Gastrocnemius medialis (tissue), 4 donors: ENCODE results near the gene YBEY.

Experiments
- POLR2A ChIP-seq, 2 donors: fragments of 450-650 bp; IDR thresholded peaks; one replicate each; pipeline ENCODE4 v1.6.1; 2017; ENCODE audit warnings: antibody characterized with exemption in 2 of 2, mild to moderate bottlenecking in 2 of 2, moderate library complexity in 2 of 2
- TF ChIP-seq, protein P1 (sequence below), 5 experiments: fragments of 450-650 bp in 3 of 5; fragments of 200-600 bp in 2 of 5; sonication (generic) in 2 of 5; IDR thresholded peaks in 4 of 5; conservative IDR thresholded peaks in 1 of 5; 1 replicate in 4 of 5; 2 replicates in 1 of 5; pipeline ENCODE4 v1.5.1; 2016 to 2019; ENCODE audit warnings: antibody characterized with exemption in 5 of 5, mild to moderate bottlenecking in 3 of 5, moderate library complexity in 3 of 5

DNA sequence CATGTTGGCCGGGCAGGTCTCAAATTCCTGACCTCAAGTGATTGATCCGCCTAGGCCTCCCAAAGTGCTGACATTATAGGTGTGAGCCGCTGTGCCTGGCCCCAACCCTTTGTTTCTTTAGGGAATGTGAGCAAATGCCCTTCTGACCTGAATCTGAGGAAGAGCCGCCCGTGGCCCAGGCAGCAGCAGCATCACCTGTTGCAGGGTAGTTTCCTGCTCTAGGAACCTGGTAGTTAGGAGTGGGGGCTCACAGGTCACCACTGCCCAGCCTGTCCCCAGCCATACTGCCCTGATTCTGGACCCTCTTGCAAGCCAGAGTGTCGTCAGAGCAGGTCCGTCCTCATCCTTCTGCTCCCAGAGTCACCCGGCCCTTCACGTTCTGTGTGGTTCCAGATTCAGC is 13.0 kb downstream of the YBEY start:
- TF ChIP-seq, protein P1, sequence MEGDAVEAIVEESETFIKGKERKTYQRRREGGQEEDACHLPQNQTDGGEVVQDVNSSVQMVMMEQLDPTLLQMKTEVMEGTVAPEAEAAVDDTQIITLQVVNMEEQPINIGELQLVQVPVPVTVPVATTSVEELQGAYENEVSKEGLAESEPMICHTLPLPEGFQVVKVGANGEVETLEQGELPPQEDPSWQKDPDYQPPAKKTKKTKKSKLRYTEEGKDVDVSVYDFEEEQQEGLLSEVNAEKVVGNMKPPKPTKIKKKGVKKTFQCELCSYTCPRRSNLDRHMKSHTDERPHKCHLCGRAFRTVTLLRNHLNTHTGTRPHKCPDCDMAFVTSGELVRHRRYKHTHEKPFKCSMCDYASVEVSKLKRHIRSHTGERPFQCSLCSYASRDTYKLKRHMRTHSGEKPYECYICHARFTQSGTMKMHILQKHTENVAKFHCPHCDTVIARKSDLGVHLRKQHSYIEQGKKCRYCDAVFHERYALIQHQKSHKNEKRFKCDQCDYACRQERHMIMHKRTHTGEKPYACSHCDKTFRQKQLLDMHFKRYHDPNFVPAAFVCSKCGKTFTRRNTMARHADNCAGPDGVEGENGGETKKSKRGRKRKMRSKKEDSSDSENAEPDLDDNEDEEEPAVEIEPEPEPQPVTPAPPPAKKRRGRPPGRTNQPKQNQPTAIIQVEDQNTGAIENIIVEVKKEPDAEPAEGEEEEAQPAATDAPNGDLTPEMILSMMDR (IDR thresholded peaks at IDR 0.05 in 4 of 5, conservative IDR thresholded peaks at IDR 0.05 in 1 of 5) = no peak
- TF ChIP-seq POLR2A (IDR thresholded peaks at IDR 0.05) = no peak
